ENCODE data around the gene ARHGAP15.

Gene ARHGAP15

DNA sequence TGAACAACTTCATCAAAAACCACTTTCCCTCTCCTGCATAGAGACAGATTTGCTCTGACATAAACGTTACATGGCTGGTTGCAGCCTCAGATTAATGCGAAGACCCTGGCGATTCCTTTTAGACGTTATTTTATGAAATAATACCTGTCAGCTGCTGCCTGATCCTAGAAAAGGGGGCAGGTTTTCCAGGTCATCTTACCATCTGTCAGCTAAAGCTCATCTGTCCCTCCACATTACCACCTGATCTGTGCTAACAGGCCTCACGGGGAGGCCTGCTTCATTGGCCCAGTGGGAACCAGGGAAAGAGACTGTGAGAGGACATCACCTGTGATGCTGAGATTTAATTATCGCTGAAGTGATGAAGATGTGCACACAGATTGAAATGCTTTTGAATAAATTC lies 261.0 kb downstream of the ARHGAP15 start:
- Mint-ChIP-seq H3K27me3 (ENCODE audit: low read depth) (no peaks in the 10 kb centered on the region), H3K27ac (no peak overlapping the region), H3K4me3 (no peak overlapping the region), H3K4me1 (ENCODE audit: low read depth) (no peaks in the 10 kb centered on the region), H3K36me3 (ENCODE audit: low read depth) (peaks cover 11% of the 10 kb centered on the region), H3K9me3 (no peaks in the 10 kb centered on the region)
- DNase-seq (ENCODE audit: low spot score), result no peak

DNA sequence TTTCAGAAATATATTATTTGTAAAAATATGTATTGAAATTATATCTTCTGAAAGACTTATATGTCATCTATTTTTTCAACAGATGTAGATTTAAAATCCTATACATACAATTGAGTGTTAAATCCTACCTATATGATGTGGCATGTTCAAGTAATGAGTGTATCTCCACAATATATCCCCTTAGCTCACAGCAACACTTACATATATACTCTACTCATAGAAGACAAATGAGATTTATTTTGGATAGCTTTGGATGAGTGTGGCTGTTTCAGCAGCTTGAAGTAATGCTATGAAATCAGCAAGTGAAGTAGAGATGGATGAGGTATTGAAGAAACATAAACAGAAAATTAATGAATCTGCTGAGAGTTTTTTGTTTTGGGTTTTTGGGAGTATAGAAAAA lies 263.1 kb downstream of the ARHGAP15 start:
- Mint-ChIP-seq H3K27me3 (ENCODE audit: low read depth) (no peaks in the 10 kb centered on the region), H3K4me3 (no peak overlapping the region), H3K4me1 (ENCODE audit: low read depth) (peaks cover 2% of the 10 kb centered on the region), H3K36me3 (ENCODE audit: low read depth) (peaks cover 11% of the 10 kb centered on the region), H3K9me3 (no peaks in the 10 kb centered on the region), H3K27ac (no peak overlapping the region)
- DNase-seq (ENCODE audit: low spot score), result no peak

GRCh38 chr2:143394062-143394461 lies 264.8 kb downstream of the ARHGAP15 start:
- H3K27ac Mint-ChIP-seq, result no peak overlapping the region
- no peak overlapping the region for H3K4me3 Mint-ChIP-seq
- no peak for DNase-seq (ENCODE audit: low spot score)
- peaks cover 10% of the 10 kb centered on the region for H3K36me3 Mint-ChIP-seq (ENCODE audit: low read depth)
- H3K9me3 Mint-ChIP-seq, result no peaks in the 10 kb centered on the region
- H3K27me3 Mint-ChIP-seq (ENCODE audit: low read depth), result no peaks in the 10 kb centered on the region
- H3K4me1 Mint-ChIP-seq (ENCODE audit: low read depth), result peaks cover 2% of the 10 kb centered on the region

- H3K4me1 Mint-ChIP-seq (ENCODE audit: low read depth), result peaks cover 2% of the 10 kb centered on the region
- H3K27ac Mint-ChIP-seq, result no peak overlapping the region
- H3K36me3 Mint-ChIP-seq (ENCODE audit: low read depth), result peaks cover 8% of the 10 kb centered on the region
- no peak for DNase-seq (ENCODE audit: low spot score)
- no peaks in the 10 kb centered on the region for H3K9me3 Mint-ChIP-seq
- no peaks in the 10 kb centered on the region for H3K27me3 Mint-ChIP-seq (ENCODE audit: low read depth)
- H3K4me3 Mint-ChIP-seq, result no peak overlapping the region
These were observed 268.8 kb downstream of the ARHGAP15 start for GRCh38 chr2:143397884-143398614.

DNA sequence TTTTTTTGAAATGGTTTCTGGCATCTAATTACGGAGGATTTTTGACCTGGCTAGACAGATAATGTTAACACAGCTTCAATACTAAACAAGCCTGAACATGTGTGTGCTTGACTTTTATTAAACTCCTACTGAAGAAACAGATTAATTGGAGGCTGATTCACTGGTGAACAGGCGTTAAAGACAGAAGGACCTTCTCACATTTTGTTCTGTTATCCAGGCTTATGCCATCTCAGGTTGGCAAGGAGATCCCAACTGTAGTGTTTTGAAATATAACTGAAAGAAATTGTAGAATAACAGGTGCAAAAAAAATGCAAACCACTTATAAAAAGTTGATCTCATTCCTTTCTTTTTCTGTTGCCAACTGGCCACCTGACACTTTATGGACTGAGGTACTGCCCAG lies 269.6 kb downstream of the ARHGAP15 start:
- Mint-ChIP-seq H3K27me3 (ENCODE audit: low read depth) (no peaks in the 10 kb centered on the region), H3K4me1 (ENCODE audit: low read depth) (peaks cover 2% of the 10 kb centered on the region), H3K9me3 (no peaks in the 10 kb centered on the region), H3K4me3 (no peak overlapping the region), H3K27ac (no peak overlapping the region), H3K36me3 (ENCODE audit: low read depth) (peaks cover 10% of the 10 kb centered on the region)
- DNase-seq (ENCODE audit: low spot score), result no peak

GRCh38 chr2:143399631-143400069 lies 270.4 kb downstream of the ARHGAP15 start:
- H3K9me3 Mint-ChIP-seq, result no peaks in the 10 kb centered on the region
- no peak for DNase-seq (ENCODE audit: low spot score)
- peaks cover 11% of the 10 kb centered on the region for H3K36me3 Mint-ChIP-seq (ENCODE audit: low read depth)
- H3K4me3 Mint-ChIP-seq, result no peak overlapping the region
- no peak overlapping the region for H3K27ac Mint-ChIP-seq
- no peaks in the 10 kb centered on the region for H3K27me3 Mint-ChIP-seq (ENCODE audit: low read depth)
- peaks cover 2% of the 10 kb centered on the region for H3K4me1 Mint-ChIP-seq (ENCODE audit: low read depth)

GRCh38 chr2:143401861-143402260 lies 272.6 kb downstream of the ARHGAP15 start:
- peaks cover 8% of the 10 kb centered on the region for H3K36me3 Mint-ChIP-seq (ENCODE audit: low read depth)
- DNase-seq (ENCODE audit: low spot score), result no peak
- peaks cover 2% of the 10 kb centered on the region for H3K4me1 Mint-ChIP-seq (ENCODE audit: low read depth)
- no peaks in the 10 kb centered on the region for H3K27me3 Mint-ChIP-seq (ENCODE audit: low read depth)
- H3K27ac Mint-ChIP-seq, result no peak overlapping the region
- no peak overlapping the region for H3K4me3 Mint-ChIP-seq
- H3K9me3 Mint-ChIP-seq, result no peaks in the 10 kb centered on the region

GRCh38 chr2:143402451-143402850 lies 273.2 kb downstream of the ARHGAP15 start:
- Mint-ChIP-seq H3K4me1 (ENCODE audit: low read depth) (no peaks in the 10 kb centered on the region), H3K27me3 (ENCODE audit: low read depth) (no peaks in the 10 kb centered on the region), H3K4me3 (no peak overlapping the region), H3K9me3 (no peaks in the 10 kb centered on the region), H3K27ac (no peak overlapping the region), H3K36me3 (ENCODE audit: low read depth) (peaks cover 8% of the 10 kb centered on the region)
- no peak for DNase-seq (ENCODE audit: low spot score)

- Mint-ChIP-seq H3K4me1 (ENCODE audit: low read depth) (no peaks in the 10 kb centered on the region), H3K27ac (no peak overlapping the region)
These were observed 281.1 kb downstream of the ARHGAP15 start for GRCh38 chr2:143410082-143410897.

GRCh38 chr2:143415571-143415970 lies 286.4 kb downstream of the ARHGAP15 start:
- no peak overlapping the region for H3K4me3 Mint-ChIP-seq
- H3K27ac Mint-ChIP-seq, result no peak overlapping the region

More at GRCh38 chr2:143410082-143410897, 281.1 kb downstream of the ARHGAP15 start:
- H3K36me3 Mint-ChIP-seq (ENCODE audit: low read depth), result peaks cover 9% of the 10 kb centered on the region
- no peak overlapping the region for H3K4me3 Mint-ChIP-seq
- no peak for DNase-seq (ENCODE audit: low spot score)
- H3K9me3 Mint-ChIP-seq, result no peaks in the 10 kb centered on the region
- H3K27me3 Mint-ChIP-seq (ENCODE audit: low read depth), result no peaks in the 10 kb centered on the region

DNA sequence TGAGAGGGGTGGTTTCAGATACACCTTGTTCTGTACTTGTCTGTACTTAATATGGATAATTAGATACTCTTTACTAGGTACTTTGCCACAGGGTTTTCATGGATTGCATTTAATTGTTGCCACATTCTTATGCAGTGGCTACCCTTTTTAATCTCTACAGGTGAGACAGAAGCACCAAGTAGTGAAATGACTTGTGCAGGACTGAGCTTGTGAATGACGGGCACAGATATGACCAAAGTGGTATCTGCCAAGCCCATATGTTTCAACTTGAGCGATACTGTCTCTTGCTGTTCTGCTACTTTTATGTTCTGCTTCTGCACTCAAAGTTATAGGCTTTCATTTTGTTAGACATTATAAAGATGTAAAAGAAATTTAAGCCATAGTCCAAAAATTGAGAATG lies 288.2 kb downstream of the ARHGAP15 start:
- Mint-ChIP-seq H3K27me3 (ENCODE audit: low read depth) (no peaks in the 10 kb centered on the region), H3K4me3 (no peak overlapping the region), H3K9me3 (no peaks in the 10 kb centered on the region), H3K27ac (no peak overlapping the region), H3K36me3 (ENCODE audit: low read depth) (peaks cover 9% of the 10 kb centered on the region), H3K4me1 (ENCODE audit: low read depth) (peaks cover 16% of the 10 kb centered on the region)
- no peak for DNase-seq (ENCODE audit: low spot score)

More at GRCh38 chr2:143415571-143415970, 286.4 kb downstream of the ARHGAP15 start:
- no peak for DNase-seq (ENCODE audit: low spot score)
- H3K4me1 Mint-ChIP-seq (ENCODE audit: low read depth), result peaks cover 5% of the 10 kb centered on the region
- H3K36me3 Mint-ChIP-seq (ENCODE audit: low read depth), result peaks cover 12% of the 10 kb centered on the region
- no peaks in the 10 kb centered on the region for H3K27me3 Mint-ChIP-seq (ENCODE audit: low read depth)
- no peaks in the 10 kb centered on the region for H3K9me3 Mint-ChIP-seq

DNA sequence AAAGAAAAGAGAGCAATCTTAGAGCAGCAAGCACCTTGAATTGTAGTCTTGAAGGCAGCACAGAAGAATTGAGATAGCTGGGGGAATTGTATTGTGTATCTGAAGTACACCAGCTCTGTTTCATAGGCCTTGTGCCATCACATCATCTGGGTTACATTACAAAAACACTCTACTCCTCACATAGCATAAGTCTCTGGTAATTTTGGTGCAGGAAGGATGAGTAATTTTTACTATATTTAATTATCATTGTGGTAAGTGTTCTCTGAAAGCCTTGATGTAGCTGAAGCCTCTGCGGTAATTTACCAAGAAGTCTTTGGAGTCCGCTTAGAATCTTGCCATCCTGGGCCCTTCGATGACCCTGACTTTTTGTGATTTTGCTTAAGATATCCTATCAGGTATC lies 291.1 kb downstream of the ARHGAP15 start:
- Mint-ChIP-seq H3K4me1 (ENCODE audit: low read depth) (peaks cover 21% of the 10 kb centered on the region), H3K27me3 (ENCODE audit: low read depth) (no peaks in the 10 kb centered on the region), H3K4me3 (no peak overlapping the region), H3K27ac (no peak overlapping the region), H3K36me3 (ENCODE audit: low read depth) (peaks cover 5% of the 10 kb centered on the region), H3K9me3 (no peaks in the 10 kb centered on the region)
- DNase-seq (ENCODE audit: low spot score), result no peak

DNA sequence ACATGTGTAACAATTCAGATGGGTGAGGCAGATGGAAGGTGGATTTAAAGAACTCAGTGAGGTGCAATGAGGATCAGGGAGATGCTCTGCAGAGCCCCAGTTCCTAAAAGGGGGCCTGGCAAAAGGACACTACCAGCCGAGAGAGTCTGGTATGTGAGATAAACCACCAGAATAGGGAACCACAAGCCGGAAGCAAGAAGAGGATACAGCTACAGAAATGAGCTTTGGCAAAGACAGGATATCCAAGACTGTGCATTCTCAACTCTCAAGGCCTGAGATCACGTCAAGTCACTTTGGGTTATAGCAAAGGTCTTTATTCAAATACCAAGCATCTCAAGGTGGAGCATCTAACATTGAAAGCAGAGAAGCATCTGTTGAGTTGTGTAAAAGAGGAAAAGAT lies 293.5 kb downstream of the ARHGAP15 start:
- peaks cover 12% of the 10 kb centered on the region for H3K36me3 Mint-ChIP-seq (ENCODE audit: low read depth)
- H3K9me3 Mint-ChIP-seq, result no peaks in the 10 kb centered on the region
- no peak overlapping the region for H3K4me3 Mint-ChIP-seq
- peaks cover 21% of the 10 kb centered on the region for H3K4me1 Mint-ChIP-seq (ENCODE audit: low read depth)
- no peaks in the 10 kb centered on the region for H3K27me3 Mint-ChIP-seq (ENCODE audit: low read depth)
- H3K27ac Mint-ChIP-seq, result no peak overlapping the region
- DNase-seq (ENCODE audit: low spot score), result no peak

DNA sequence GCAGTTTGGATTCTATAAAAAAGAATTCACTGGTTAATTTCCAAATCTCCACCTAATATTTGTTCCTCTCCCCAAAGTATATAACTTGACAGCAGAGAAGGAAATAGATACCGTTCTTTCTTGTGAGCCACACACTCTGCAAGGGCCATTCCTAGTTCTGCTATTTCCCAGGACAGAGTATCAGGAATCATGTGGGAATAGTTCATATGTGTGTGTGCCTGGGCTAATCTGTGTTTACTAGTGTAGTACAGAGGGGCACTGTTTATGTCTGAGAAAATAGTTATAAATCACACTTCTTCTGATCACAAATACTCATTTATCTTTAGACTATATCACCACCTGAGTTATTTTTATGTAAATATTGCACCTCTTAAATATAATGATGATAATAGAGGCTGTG lies 296.7 kb downstream of the ARHGAP15 start:
- Mint-ChIP-seq H3K4me3 (no peak overlapping the region), H3K4me1 (ENCODE audit: low read depth) (peaks cover 16% of the 10 kb centered on the region), H3K36me3 (ENCODE audit: low read depth) (peaks cover 14% of the 10 kb centered on the region), H3K27ac (no peak overlapping the region), H3K27me3 (ENCODE audit: low read depth) (no peaks in the 10 kb centered on the region), H3K9me3 (no peaks in the 10 kb centered on the region)
- DNase-seq (ENCODE audit: low spot score), result no peak
